HL-60 (cell line): Measurements from ENCODE around the gene MAGI3.

Experiments
- DNase-seq, 2 experiments: peaks; one replicate each; pipeline ENCODE4 v3.0.0-alpha.2; 2010 to 2020; ENCODE audit warnings: low read depth in 1 of 2, low spot score in 1 of 2
- H3K27ac ChIP-seq: fragments of 250-450 bp; sonication (Bioruptor Pico); replicated peaks from 2 replicates; pipeline ENCODE4 v1.5.1; 2020; ENCODE audit warnings: mild to moderate bottlenecking, moderate library complexity
- H3K27me3 ChIP-seq: fragments of 250-450 bp; sonication (Bioruptor Pico); 2 replicates; pipeline ENCODE4 v1.5.1; 2021; ENCODE audit warnings: mild to moderate bottlenecking, moderate library complexity; ENCODE audit not compliant: insufficient read depth, poor library complexity, severe bottlenecking
- H3K4me3 ChIP-seq: replicated peaks from 2 replicates; pipeline ENCODE4 v1.5.1; 2011; ENCODE audit warnings: mild to moderate bottlenecking, control low read depth, low read length; ENCODE audit not compliant: insufficient read depth
- CTCF ChIP-seq: IDR thresholded peaks from one replicate; pipeline ENCODE4 v1.5.1; 2011; ENCODE audit warnings: low read length, control low read depth, inconsistent platforms; ENCODE audit not compliant: insufficient read depth
- GABPA ChIP-seq: IDR thresholded peaks from 2 replicates; pipeline ENCODE4 v1.6.1; 2012; ENCODE audit warnings: low read depth
- POLR2AphosphoS5 ChIP-seq: IDR thresholded peaks from 2 replicates; pipeline ENCODE4 v1.6.1; 2012; ENCODE audit warnings: low read depth
- REST ChIP-seq: IDR thresholded peaks from 2 replicates; pipeline ENCODE4 v1.6.1; 2012; ENCODE audit warnings: low read depth; ENCODE audit not compliant: insufficient replicate concordance
- SPI1 ChIP-seq: IDR thresholded peaks from 2 replicates; pipeline ENCODE4 v1.6.1; 2012; ENCODE audit warnings: low read depth, mild to moderate bottlenecking, borderline replicate concordance

Gene MAGI3

GRCh38 chr1:113488576-113489177, 98.4 kb downstream of the MAGI3 start:
- no peak for DNase-seq
- H3K27ac ChIP-seq: no peak overlapping the region
- no peaks in the 10 kb centered on the region for H3K27me3 ChIP-seq
- no peak for TF ChIP-seq CTCF
- no peak for TF ChIP-seq SPI1
- TF ChIP-seq POLR2AphosphoS5: no peak
- no peak for TF ChIP-seq GABPA
- H3K4me3 ChIP-seq: no peak overlapping the region

- DNase-seq: no peak
- H3K4me3 ChIP-seq: no peak overlapping the region
- TF ChIP-seq SPI1: no peak
- no peak for TF ChIP-seq CTCF
- no peak for TF ChIP-seq GABPA
- TF ChIP-seq POLR2AphosphoS5: no peak
- no peak for TF ChIP-seq REST
- no peak overlapping the region for H3K27ac ChIP-seq
- H3K27me3 ChIP-seq: no peaks in the 10 kb centered on the region
Measured at GRCh38 chr1:113490384-113490783, 100.1 kb downstream of the MAGI3 start.

- Histone ChIP-seq H3K27me3 (no peaks in the 10 kb centered on the region), H3K4me3 (no peak overlapping the region), H3K27ac (no peak overlapping the region)
- TF ChIP-seq SPI1 (no peak), CTCF (no peak), GABPA (no peak), POLR2AphosphoS5 (no peak), REST (no peak)
- no peak for DNase-seq
Measured at GRCh38 chr1:113493533-113493932, 103.2 kb downstream of the MAGI3 start.

GRCh38 chr1:113505357-113505756, 115.0 kb downstream of the MAGI3 start:
- no peak for DNase-seq
- no peak overlapping the region for H3K27ac ChIP-seq
- H3K4me3 ChIP-seq: no peak overlapping the region
- no peaks in the 10 kb centered on the region for H3K27me3 ChIP-seq
- no peak for TF ChIP-seq REST
- TF ChIP-seq POLR2AphosphoS5: no peak
